Esophagus muscularis mucosa (tissue), 4 donors: Measurements from ENCODE around the gene PLEKHH3.

ENCODE experiments used
- CTCF ChIP-seq, 3 experiments: fragments of 200-600 bp in 2 of 3; fragments of 450-650 bp in 1 of 3; sonication (generic) in 2 of 3; IDR thresholded peaks; one replicate each; pipeline ENCODE4 v1.5.1; 2017 to 2019; ENCODE audit warnings: antibody characterized with exemption in 3 of 3, mild to moderate bottlenecking in 2 of 3, moderate library complexity in 1 of 3
- EP300 ChIP-seq: sonication (generic); formaldehyde crosslinking; IDR thresholded peaks from one replicate; pipeline ENCODE4 v1.6.1; 2017; ENCODE audit warnings: antibody characterized with exemption
- POLR2A ChIP-seq: fragments of 450-650 bp; IDR thresholded peaks from one replicate; pipeline ENCODE4 v1.6.1; 2017; ENCODE audit warnings: antibody characterized with exemption, moderate library complexity, mild to moderate bottlenecking, low read depth

- TF ChIP-seq POLR2A (no peak), CTCF (IDR thresholded peaks at IDR 0.05) (no peak), EP300 (no peak)
Observed at GRCh38 chr17:42709561-42709960, 32.8 kb upstream of the PLEKHH3 start.
